GM21576 (cell line): ENCODE measurements around the gene MPV17L2.

ENCODE experiments used
- ATAC-seq: cut with Tn5 transposase; IDR thresholded peaks from one replicate; pipeline ENCODE4 v1.9.1; 2021; ENCODE audit warnings: mild to moderate bottlenecking, moderate library complexity; ENCODE audit not compliant: unreplicated experiment

Gene MPV17L2

GRCh38 chr19:18160493-18160970 lies 32.5 kb upstream of the MPV17L2 start:
- ATAC-seq: no peak

- peak; percentile 72 for ATAC-seq
Measured at GRCh38 chr19:18160971-18161635, 31.9 kb upstream of the MPV17L2 start.

DNA sequence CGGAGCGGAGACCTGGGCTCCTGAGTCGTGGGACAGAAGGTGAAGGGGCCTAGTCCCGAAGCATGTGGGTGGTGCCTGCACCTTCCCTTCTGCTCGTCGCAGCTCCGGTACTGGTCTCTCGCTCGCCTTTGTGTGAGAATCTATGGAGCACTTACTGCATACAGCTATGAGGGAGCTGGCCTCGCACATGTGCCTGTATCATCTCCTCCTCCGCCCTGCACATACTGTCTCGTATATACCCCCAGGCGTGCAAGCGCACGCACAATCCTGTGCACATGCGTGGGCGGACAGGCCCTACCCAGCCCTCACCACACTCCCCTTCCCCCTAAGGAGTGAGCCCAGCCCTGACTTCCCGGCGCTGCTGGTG lies 31.4 kb upstream of the MPV17L2 start:
- no peak for ATAC-seq

- no peak for ATAC-seq
Measured at GRCh38 chr19:18164072-18164471, 28.9 kb upstream of the MPV17L2 start.

DNA sequence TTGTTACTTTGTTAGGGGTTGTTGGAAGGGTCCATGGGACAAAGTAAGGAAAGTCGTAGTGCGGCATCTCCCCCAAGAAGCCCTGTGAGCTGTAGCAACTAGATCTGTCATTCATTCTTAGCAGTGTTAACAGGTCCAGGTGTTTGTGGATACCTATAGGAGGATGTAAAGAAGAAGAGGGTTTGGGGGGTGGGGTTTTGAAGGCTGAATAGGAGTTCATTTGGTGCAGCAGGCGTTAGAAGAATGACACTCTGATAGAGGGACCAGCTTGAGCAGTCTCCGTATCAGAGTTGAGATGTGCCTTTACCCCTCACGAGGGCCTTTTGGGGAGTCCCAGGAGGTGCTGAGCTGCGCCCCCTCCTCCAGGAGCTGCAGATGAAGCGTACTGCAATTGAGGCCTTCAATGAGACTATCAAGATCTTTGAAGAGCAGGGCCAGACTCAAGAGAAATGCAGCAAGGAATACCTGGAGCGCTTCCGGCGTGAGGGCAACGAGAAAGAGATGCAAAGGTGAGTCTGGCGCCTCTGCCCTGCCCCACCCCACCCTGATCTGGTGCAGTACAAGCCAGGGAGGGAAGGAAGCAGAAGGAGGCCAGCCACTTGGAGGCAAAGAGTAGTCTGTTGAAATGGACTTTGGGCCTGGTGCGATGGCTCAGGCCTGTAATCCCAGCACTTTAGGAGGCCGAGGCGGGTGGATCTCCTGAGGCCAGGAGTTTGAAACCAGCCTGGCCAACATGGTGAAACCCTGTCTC lies 27.0 kb upstream of the MPV17L2 start:
- ATAC-seq: no peak

- ATAC-seq: no peak
Measured at GRCh38 chr19:18167011-18167410, 26.0 kb upstream of the MPV17L2 start.

DNA sequence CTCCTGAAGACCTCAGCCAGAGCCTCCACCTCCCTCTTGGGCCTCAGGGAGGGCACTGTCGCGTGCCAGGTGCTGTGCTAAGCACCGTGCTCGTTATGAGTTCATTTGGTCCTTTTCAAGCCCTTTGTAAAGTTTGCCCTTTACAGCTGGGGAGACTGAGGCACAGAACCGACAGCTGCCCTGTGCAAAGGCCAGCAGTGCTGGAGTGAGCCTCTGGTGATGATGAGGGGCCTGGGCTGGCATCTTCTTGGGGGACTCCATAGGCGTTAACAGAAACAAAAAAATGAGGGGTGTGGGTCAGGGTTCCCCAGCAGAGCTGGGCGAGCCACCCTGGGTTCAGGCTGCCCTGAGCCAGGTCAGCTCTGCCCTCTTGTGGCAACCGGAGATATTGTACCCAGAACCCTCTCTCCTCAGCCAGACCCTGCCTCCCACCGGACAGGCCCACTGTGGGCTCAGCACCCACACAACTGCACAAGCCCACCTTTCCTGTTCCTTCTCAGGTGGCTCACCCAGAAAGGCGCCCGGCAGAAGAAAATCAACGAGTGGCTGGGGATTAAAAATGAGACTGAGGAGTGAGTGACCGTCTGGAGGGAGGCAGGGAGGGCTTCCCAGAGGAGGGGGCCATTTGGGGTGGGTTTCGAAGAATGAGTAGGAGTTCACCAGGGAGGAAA lies 24.9 kb upstream of the MPV17L2 start:
- ATAC-seq: no peak

- ATAC-seq: no peak
Measured at GRCh38 chr19:18168673-18169381, 24.2 kb upstream of the MPV17L2 start.

- no peak for ATAC-seq
Measured at GRCh38 chr19:18170714-18171255, 22.2 kb upstream of the MPV17L2 start.

DNA sequence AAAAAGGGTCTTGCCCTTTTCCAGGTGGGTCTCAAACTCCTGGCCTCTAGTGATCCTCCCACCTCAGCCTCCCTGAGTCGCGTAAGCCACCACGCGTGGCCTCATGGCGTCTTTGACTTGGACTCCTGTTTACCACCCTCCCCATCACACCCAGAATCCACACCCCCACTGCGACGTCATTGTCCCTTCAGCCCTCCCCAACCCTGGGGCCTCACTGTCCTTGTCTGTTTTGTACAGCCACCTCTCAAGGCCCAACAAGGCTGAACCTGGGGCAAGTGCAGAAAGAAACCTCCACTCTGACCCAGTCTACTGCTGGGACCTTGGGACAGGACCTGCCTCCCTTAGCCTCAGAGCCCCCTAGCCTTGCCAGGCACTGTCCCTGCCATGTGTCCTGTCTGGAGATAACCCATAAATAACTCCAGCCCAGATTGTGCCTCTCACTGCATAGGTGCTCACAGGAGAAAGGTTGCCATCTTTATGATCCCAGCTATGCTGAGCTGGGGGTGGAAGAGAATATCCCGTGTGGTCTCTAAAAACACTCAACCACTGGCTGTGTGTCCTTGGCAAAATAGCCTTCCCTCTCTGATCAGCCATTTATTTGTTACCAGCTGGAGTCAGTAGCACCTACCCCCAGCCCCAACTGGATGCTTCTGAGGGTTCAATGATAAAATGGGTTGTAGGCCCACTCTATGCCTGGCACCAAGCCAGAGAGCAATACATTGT lies 21.3 kb upstream of the MPV17L2 start:
- no peak for ATAC-seq

- ATAC-seq: no peak
Measured at GRCh38 chr19:18172331-18173053, 20.5 kb upstream of the MPV17L2 start.

DNA sequence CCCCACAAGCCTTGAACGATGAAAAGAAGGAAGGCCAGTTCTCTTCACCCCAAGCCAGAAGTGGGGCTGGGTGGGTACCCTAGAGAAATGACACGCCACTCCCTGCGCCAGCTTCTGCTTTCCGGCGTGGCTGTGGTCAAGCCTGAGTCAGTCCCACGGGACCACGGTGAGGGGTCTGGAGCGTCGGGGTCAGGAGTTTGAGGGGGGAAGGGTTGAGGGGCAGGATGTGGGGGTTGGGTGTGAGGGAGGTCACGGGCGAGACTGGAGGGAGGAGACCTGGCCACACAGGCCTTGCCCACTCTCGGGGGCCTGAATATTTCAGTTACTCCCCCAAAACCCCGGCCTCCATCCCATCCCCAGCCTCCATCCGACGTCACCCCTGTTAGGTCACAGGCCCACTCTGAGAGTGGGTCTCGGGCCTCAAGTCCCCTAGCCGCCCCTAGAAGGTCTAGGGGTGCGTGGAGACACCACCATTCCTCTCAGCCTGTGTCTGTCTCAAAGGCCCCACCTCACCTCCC lies 19.9 kb upstream of the MPV17L2 start:
- ATAC-seq: no peak

- peak; percentile 45 for ATAC-seq
Measured at GRCh38 chr19:18173572-18174288, 19.3 kb upstream of the MPV17L2 start, which contains the start of gene IFI30. TSS of gene IFI30 (plus strand) at chr19:18173813. CDS start at chr19:18173842, 29 bp downstream.

DNA sequence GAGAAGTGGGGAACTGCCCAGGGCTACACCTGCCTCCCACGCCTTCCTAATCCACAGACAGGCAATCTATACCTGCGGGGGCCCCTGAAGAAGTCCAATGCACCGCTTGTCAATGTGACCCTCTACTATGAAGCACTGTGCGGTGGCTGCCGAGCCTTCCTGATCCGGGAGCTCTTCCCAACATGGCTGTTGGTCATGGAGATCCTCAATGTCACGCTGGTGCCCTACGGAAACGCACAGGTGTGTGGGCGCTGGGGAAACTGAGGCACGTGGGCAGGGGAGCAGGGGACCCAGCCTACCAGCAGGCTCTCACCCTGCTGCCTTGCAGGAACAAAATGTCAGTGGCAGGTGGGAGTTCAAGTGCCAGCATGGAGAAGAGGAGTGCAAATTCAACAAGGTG lies 18.0 kb upstream of the MPV17L2 start:
- ATAC-seq: no peak

DNA sequence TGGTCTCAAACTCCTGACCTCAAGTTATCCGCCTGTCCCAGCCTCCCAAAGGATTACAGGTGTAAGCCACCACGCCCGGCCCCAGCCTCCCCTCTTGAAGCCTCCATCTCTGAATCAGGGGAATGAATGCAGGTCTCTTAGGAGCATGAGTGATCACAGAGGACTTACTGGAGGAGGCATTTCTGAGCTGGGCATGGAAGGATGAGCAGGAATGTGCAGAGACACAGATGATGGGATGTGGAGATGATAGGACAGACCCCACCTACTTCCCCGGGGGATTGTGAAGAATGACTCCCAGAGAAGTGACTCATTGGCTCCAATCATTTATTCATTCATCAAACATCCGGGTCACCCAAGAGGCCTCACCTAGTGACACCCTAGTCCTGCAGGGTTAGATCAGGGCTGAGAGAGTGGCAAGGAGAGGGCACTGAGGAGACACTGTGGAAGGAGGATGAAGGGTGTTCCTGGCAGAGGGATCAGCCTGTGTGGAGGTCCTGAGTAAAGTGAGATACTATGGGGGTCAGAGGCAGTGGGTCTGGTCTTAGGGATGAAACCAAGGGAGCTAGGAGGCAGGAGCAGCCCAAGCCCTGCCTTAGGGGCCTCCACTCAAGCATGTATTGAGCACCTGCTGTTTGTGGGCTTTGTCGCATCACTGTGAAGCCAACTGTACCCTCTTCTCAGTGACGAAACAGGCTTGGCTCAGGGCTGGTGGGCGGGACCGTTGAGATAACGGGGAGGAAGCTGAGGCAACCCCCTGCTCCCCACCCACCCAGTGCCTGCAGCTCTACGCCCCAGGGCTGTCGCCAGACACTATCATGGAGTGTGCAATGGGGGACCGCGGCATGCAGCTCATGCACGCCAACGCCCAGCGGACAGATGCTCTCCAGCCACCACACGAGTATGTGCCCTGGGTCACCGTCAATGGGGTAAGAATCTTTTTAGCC lies 16.4 kb upstream of the MPV17L2 start:
- no peak for ATAC-seq

DNA sequence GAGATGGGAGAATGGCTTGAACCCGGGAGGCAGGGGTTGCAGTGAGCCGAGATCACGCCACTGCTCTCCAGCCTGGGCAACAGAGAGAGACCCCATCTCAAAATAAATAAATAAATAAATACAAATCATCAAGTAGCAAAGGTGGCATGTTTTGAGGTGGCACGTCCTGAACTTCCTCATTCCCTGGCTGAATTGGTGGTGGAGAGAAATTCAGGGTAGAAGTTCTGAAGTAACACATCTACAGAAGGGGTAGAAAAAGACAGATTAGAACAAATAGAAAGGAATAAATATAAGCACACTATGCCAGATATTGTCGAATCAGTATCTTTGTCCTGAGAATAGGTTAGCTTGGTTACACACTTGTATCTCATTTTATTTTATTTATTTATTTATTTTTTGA lies 13.1 kb upstream of the MPV17L2 start:
- no peak for ATAC-seq

DNA sequence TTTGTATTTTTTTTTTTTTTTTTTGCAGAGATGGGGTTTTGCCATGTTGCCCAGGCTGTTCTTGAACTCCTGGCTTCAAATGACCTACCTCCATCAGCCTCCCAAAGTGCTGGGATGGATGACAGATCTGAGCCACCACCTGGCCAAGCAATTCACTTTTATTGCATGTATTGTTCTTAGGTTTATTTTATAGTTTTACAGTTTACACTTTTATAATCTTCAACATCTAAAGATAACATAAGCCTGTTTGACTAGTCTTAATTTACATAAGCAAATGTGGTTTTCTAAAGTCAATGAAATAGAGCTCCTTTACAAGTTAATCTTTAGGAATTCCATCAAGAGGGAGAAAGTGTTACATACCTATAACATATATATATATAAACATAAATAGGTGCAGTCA lies 9.5 kb upstream of the MPV17L2 start:
- no peak for ATAC-seq

DNA sequence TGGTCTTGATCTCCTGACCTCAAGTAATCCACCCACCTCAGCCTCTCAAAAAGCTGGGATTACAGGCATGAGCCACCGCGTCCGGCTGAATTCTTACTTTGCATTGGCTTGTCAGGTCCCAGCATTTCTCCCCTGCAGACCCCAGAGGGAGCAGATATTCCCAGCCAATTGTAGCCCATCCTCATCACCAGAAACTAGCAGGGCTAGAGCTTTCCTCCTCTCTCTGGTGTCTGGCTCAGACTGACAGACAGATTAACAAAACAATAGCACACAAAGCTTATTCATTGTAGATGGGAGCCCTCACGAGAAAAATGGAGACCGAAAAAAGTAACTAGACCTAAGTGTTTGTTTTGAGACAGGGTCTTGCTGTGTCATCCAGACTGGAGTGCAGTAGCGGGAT lies 7.5 kb upstream of the MPV17L2 start:
- no peak for ATAC-seq
